HepG2 (cell line): ENCODE data around the gene GUK1. TPM values are rescaled to one million over a fixed set of nuclear protein-coding genes. Genes with fewer than 3 reads are reported as not detected.

Experiments
- ATAD3A ChIP-seq: sonication (generic); formaldehyde crosslinking; IDR thresholded peaks from 2 replicates; pipeline ENCODE4 v1.4.0; 2020; ENCODE audit warnings: missing genetic modification reagents
- ELF4 ChIP-seq: sonication (generic); formaldehyde crosslinking; IDR thresholded peaks from 2 replicates; pipeline ENCODE4 v1.5.0; 2020; ENCODE audit warnings: missing genetic modification reagents, mild to moderate bottlenecking, moderate library complexity, borderline replicate concordance
- FOSL1 ChIP-seq: sonication (generic); formaldehyde crosslinking; IDR thresholded peaks from 2 replicates; pipeline ENCODE4 v1.9.0; 2021; ENCODE audit warnings: missing genetic modification reagents, borderline replicate concordance
- HDAC1 ChIP-seq: sonication (generic); formaldehyde crosslinking; IDR thresholded peaks from 2 replicates; pipeline ENCODE4 v1.5.1; 2020; ENCODE audit warnings: mild to moderate bottlenecking, missing genetic modification reagents
- KAT2B ChIP-seq: fragments of 150-350 bp; IDR thresholded peaks from 2 replicates; pipeline ENCODE4 v1.6.1; 2014; ENCODE audit warnings: low read depth, low read length, borderline replicate concordance
- KLF15 ChIP-seq: sonication (generic); formaldehyde crosslinking; IDR thresholded peaks from 2 replicates; pipeline ENCODE4 v1.8.1; 2023; ENCODE audit warnings: borderline replicate concordance, mild to moderate bottlenecking, inconsistent platforms, missing genetic modification reagents, mixed read lengths
- MBD4 ChIP-seq: IDR thresholded peaks from 2 replicates; pipeline ENCODE4 v1.6.1; 2012; ENCODE audit warnings: low read length, inconsistent platforms, borderline replicate concordance
- MIER3 ChIP-seq: IDR thresholded peaks from 2 replicates; pipeline ENCODE4 v1.6.1; 2016; ENCODE audit warnings: missing compliant biosample characterization, borderline replicate concordance
- NR2F1 ChIP-seq, 2 experiments: fragments of 450-650 bp in 1 of 2; formaldehyde crosslinking in 1 of 2; IDR thresholded peaks; 2 replicates each; pipeline versions ENCODE4 v1.5.0 to v1.6.1; 2016 to 2020; ENCODE audit warnings: mild to moderate bottlenecking in 1 of 2, missing compliant biosample characterization in 1 of 2, missing genetic modification reagents in 1 of 2, moderate library complexity in 1 of 2
- ONECUT2 ChIP-seq: sonication (generic); formaldehyde crosslinking; IDR thresholded peaks from 2 replicates; pipeline ENCODE4 v1.4.0; 2020; ENCODE audit warnings: missing genetic modification reagents
- RFXANK ChIP-seq: IDR thresholded peaks from 2 replicates; pipeline ENCODE4 v1.6.1; 2016
- SAFB2 ChIP-seq: sonication (generic); formaldehyde crosslinking; IDR thresholded peaks from 2 replicates; pipeline ENCODE4 v1.5.1; 2020; ENCODE audit warnings: missing genetic modification reagents, low read depth, mild to moderate bottlenecking, borderline replicate concordance
- TBL1XR1 ChIP-seq: fragments of 150-350 bp; IDR thresholded peaks from 2 replicates; pipeline ENCODE4 v1.6.1; 2014; ENCODE audit warnings: borderline replicate concordance, low read length; ENCODE audit not compliant: partially characterized antibody
- ZNF432 ChIP-seq: sonication (generic); formaldehyde crosslinking; IDR thresholded peaks from 2 replicates; pipeline ENCODE4 v1.5.0; 2020; ENCODE audit warnings: missing genetic modification reagents, mild to moderate bottlenecking, borderline replicate concordance
- ZNF589 ChIP-seq: sonication (generic); formaldehyde crosslinking; conservative IDR thresholded peaks from 2 replicates; pipeline ENCODE4 v1.8.0; 2022; ENCODE audit warnings: mild to moderate bottlenecking, moderate library complexity, missing genetic modification reagents
- ZNF615 ChIP-seq: sonication (generic); formaldehyde crosslinking; IDR thresholded peaks from 2 replicates; pipeline ENCODE4 v1.5.0; 2020; ENCODE audit warnings: mild to moderate bottlenecking, missing genetic modification reagents, borderline replicate concordance
- ZZZ3 ChIP-seq: sonication (generic); formaldehyde crosslinking; IDR thresholded peaks from 2 replicates; pipeline ENCODE4 v1.4.0; 2020; ENCODE audit warnings: missing genetic modification reagents, mild to moderate bottlenecking, borderline replicate concordance
- polyA plus RNA-seq, 8 experiments: library from polyadenylated mRNA; depleted of rRNA in 3 of 8; stranded (reverse) in 7 of 8; unstranded in 1 of 8; fragments of >200 nt; fragmentation: Illumina TruSeq in 4 of 8; extraction: Trizol in 4 of 8; gene quantifications; 2 replicates each; pipeline versions ENCODE4 v1.2.1 to v1.2.3, GENCODE V29; 2011 to 2016; ENCODE audit warnings: low read depth in 4 of 8, missing spikeins in 1 of 8, mixed read lengths in 1 of 8; ENCODE audit not compliant: insufficient read depth in 1 of 8
- total RNA-seq, 5 experiments: library from RNA; depleted of rRNA; stranded (reverse); fragments of >200 nt; fragmentation: Illumina TruSeq; extraction: Trizol; gene quantifications; 2 replicates each; pipeline ENCODE4 v1.2.3, GENCODE V29; 2016; ENCODE audit warnings: low read depth in 1 of 5
- TF ChIP-seq, protein P1 (sequence below): sonication (generic); formaldehyde crosslinking; IDR thresholded peaks from 2 replicates; pipeline ENCODE4 v1.8.0; 2022; ENCODE audit warnings: mild to moderate bottlenecking, missing genetic modification reagents
- TF ChIP-seq, protein P2 (sequence below): sonication (generic); formaldehyde crosslinking; IDR thresholded peaks from 2 replicates; pipeline ENCODE4 v1.5.1; 2020; ENCODE audit warnings: missing genetic modification reagents, mild to moderate bottlenecking, borderline replicate concordance
- TF ChIP-seq, protein P3 (sequence below): sonication (generic); formaldehyde crosslinking; conservative IDR thresholded peaks from 2 replicates; pipeline ENCODE4 v1.8.0; 2022; ENCODE audit warnings: low read depth, missing genetic modification reagents
- TF ChIP-seq, protein P4 (sequence below): sonication (generic); formaldehyde crosslinking; IDR thresholded peaks from 2 replicates; pipeline ENCODE4 v1.4.0; 2020; ENCODE audit warnings: mild to moderate bottlenecking, missing genetic modification reagents
- TF ChIP-seq, protein P5 (sequence below): IDR thresholded peaks from 2 replicates; pipeline ENCODE4 v1.6.1; 2012; ENCODE audit warnings: inconsistent platforms

The GUK1 gene
- total and polyA plus RNA-seq, 2 of the 13 experiments (the other 11 are each of a cell fraction or from before 2014, with no cell fraction given) = 116 to 154 TPM

GRCh38 chr1:228102791-228103620 is 37.1 kb upstream of the GUK1 start, which contains the start of gene C1orf35 (continued):
- TF ChIP-seq TBL1XR1 (peak; percentile 52), FOSL1 (CRISPR knock-in tag) (no peak), KAT2B (no peak), ATAD3A (no peak), ZNF615 (peak; percentile 57; the same call in 1 of the 2 replicates), RFXANK (no peak; the same call in 1 of the 2 replicates), MBD4 (no peak), ZNF432 (CRISPR knock-in tag) (no peak), ZNF589 (CRISPR knock-in tag) (peak; percentile 89), NR2F1 (CRISPR knock-in tag; IDR thresholded peaks at IDR 0.05) (no peak), HDAC1 (CRISPR knock-in tag) (peak; percentile 96), KLF15 (CRISPR knock-in tag) (peak; percentile 18; the same call in 1 of the 2 replicates), ELF4 (CRISPR knock-in tag) (no peak), ZZZ3 (CRISPR knock-in tag) (peak; percentile 88; the same call in 1 of the 2 replicates), MIER3 (CRISPR knock-in tag) (peak; percentile 75; the same call in 1 of the 2 replicates), SAFB2 (CRISPR knock-in tag) (0 out of 2 replicates have a peak, but pooled peaks have one; percentile 67), ONECUT2 (CRISPR knock-in tag) (no peak)
- TF ChIP-seq, protein P1, sequence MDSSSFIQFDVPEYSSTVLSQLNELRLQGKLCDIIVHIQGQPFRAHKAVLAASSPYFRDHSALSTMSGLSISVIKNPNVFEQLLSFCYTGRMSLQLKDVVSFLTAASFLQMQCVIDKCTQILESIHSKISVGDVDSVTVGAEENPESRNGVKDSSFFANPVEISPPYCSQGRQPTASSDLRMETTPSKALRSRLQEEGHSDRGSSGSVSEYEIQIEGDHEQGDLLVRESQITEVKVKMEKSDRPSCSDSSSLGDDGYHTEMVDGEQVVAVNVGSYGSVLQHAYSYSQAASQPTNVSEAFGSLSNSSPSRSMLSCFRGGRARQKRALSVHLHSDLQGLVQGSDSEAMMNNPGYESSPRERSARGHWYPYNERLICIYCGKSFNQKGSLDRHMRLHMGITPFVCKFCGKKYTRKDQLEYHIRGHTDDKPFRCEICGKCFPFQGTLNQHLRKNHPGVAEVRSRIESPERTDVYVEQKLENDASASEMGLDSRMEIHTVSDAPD = no peak
- TF ChIP-seq, protein P2, sequence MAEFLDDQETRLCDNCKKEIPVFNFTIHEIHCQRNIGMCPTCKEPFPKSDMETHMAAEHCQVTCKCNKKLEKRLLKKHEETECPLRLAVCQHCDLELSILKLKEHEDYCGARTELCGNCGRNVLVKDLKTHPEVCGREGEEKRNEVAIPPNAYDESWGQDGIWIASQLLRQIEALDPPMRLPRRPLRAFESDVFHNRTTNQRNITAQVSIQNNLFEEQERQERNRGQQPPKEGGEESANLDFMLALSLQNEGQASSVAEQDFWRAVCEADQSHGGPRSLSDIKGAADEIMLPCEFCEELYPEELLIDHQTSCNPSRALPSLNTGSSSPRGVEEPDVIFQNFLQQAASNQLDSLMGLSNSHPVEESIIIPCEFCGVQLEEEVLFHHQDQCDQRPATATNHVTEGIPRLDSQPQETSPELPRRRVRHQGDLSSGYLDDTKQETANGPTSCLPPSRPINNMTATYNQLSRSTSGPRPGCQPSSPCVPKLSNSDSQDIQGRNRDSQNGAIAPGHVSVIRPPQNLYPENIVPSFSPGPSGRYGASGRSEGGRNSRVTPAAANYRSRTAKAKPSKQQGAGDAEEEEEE (CRISPR knock-in tag) = no peak
- TF ChIP-seq, protein P3, sequence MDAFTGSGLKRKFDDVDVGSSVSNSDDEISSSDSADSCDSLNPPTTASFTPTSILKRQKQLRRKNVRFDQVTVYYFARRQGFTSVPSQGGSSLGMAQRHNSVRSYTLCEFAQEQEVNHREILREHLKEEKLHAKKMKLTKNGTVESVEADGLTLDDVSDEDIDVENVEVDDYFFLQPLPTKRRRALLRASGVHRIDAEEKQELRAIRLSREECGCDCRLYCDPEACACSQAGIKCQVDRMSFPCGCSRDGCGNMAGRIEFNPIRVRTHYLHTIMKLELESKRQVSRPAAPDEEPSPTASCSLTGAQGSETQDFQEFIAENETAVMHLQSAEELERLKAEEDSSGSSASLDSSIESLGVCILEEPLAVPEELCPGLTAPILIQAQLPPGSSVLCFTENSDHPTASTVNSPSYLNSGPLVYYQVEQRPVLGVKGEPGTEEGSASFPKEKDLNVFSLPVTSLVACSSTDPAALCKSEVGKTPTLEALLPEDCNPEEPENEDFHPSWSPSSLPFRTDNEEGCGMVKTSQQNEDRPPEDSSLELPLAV (CRISPR knock-in tag) = no peak
- TF ChIP-seq, protein P4, sequence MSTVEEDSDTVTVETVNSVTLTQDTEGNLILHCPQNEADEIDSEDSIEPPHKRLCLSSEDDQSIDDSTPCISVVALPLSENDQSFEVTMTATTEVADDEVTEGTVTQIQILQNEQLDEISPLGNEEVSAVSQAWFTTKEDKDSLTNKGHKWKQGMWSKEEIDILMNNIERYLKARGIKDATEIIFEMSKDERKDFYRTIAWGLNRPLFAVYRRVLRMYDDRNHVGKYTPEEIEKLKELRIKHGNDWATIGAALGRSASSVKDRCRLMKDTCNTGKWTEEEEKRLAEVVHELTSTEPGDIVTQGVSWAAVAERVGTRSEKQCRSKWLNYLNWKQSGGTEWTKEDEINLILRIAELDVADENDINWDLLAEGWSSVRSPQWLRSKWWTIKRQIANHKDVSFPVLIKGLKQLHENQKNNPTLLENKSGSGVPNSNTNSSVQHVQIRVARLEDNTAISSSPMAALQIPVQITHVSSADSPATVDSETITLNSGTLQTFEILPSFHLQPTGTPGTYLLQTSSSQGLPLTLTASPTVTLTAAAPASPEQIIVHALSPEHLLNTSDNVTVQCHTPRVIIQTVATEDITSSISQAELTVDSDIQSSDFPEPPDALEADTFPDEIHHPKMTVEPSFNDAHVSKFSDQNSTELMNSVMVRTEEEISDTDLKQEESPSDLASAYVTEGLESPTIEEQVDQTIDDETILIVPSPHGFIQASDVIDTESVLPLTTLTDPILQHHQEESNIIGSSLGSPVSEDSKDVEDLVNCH = peak; percentile 95; the same call in 1 of the 2 replicates
- TF ChIP-seq, protein P5, sequence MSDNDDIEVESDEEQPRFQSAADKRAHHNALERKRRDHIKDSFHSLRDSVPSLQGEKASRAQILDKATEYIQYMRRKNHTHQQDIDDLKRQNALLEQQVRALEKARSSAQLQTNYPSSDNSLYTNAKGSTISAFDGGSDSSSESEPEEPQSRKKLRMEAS = peak; percentile 96
